ENCODE measurements around the gene IQCE.

DNA sequence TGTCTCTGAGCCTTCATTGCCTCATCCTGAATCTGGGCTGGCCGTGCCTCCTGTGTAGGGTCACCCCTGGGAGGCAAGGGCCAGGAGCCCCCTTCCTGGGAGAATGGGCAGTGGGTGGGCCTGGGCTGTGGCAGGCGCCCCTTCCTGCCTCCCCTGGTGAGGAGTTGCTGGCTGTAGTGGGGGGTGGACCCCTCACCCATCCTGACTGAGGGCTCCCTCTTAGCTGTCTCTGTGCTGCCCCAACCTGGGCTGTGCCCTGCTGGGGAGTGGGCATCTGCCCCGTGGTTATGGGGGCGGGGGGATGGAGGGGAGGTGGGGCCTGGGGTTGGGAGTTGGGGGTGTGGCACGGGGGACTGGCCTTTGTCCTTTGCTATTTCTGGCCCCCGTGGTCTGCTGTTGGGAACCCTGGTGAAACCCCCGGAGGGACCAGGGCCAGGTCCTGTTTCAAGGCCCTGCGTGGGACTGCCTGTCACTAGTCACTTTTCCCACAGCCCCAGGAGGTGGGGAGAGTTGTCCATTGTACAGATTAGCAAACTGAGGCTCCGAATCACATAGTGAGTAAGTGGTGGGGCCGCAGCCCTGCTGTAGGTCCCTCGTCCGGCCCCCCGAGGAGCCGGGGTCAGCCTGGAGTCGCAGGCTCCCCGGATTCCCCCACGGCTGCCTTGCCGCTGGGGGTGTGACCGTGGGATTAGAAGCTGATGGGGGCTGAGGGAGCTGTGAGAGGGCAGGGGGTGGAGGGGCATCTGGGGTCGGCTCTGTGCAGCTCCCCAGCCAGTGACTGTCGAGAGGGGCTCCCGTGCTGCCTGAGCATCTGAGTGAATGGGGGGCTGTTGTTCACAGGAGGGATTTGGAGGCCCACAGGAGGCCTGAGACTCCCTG lies 75.7 kb downstream of the IQCE start:
- TF ChIP-seq, protein P1, sequence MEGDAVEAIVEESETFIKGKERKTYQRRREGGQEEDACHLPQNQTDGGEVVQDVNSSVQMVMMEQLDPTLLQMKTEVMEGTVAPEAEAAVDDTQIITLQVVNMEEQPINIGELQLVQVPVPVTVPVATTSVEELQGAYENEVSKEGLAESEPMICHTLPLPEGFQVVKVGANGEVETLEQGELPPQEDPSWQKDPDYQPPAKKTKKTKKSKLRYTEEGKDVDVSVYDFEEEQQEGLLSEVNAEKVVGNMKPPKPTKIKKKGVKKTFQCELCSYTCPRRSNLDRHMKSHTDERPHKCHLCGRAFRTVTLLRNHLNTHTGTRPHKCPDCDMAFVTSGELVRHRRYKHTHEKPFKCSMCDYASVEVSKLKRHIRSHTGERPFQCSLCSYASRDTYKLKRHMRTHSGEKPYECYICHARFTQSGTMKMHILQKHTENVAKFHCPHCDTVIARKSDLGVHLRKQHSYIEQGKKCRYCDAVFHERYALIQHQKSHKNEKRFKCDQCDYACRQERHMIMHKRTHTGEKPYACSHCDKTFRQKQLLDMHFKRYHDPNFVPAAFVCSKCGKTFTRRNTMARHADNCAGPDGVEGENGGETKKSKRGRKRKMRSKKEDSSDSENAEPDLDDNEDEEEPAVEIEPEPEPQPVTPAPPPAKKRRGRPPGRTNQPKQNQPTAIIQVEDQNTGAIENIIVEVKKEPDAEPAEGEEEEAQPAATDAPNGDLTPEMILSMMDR (conservative IDR thresholded peaks at IDR 0.05) = no peak
- TF ChIP-seq EZH2 (IDR thresholded peaks at IDR 0.05; ENCODE audit: low read depth) = no peak

Measured in PC-9 (cell line).